CD4-positive, CD25-positive, alpha-beta regulatory T cell (primary cell): ENCODE data around the gene PRKAR2A. TPM values are rescaled to one million over a fixed set of nuclear protein-coding genes. Genes with fewer than 3 reads are reported as not detected.
"Not testable (repeated sequence)": the region's sequence is repeated elsewhere in the genome, so short reads cannot be mapped to it uniquely, and the experiment has no call there.

Source experiments
- ATAC-seq, 2 donors: fragments of 150-1000 bp; cut with Tn5 transposase; one replicate each; pipeline ENCODE4 v1.10.0; 2021; ENCODE audit warnings: low read depth in 2 of 2, moderate number of reproducible peaks in 2 of 2, moderate library complexity in 1 of 2
- DNase-seq, 3 donors: peaks; one replicate each; pipeline versions ENCODE4 v3.0.0 to v3.0.0-alpha.2; 2012 to 2022; ENCODE audit warnings: mixed read lengths in 1 of 3
- H3K27ac ChIP-seq: one replicate; pipeline ENCODE4 v1.7.0; 2013; ENCODE audit warnings: mild to moderate bottlenecking, low read length; ENCODE audit not compliant: insufficient read depth, poor library complexity, severe bottlenecking
- H3K27me3 ChIP-seq: one replicate; pipeline ENCODE4 v1.7.0; 2013; ENCODE audit warnings: low read length; ENCODE audit not compliant: control insufficient read depth, insufficient read depth
- H3K36me3 ChIP-seq: one replicate; pipeline ENCODE4 v1.7.0; 2013; ENCODE audit warnings: mild to moderate bottlenecking, low read length, moderate library complexity; ENCODE audit not compliant: control insufficient read depth, insufficient read depth
- H3K4me1 ChIP-seq: 2 replicates; pipeline ENCODE4 v1.7.0; 2013; ENCODE audit warnings: mild to moderate bottlenecking, low read length; ENCODE audit not compliant: insufficient read depth, control insufficient read depth, poor library complexity, severe bottlenecking
- H3K4me3 ChIP-seq: one replicate; pipeline ENCODE4 v1.7.0; 2013; ENCODE audit warnings: low read depth, mild to moderate bottlenecking, low read length, moderate library complexity
- H3K9me3 ChIP-seq, 2 experiments: 1 replicate in 1 of 2; 2 replicates in 1 of 2; pipeline ENCODE4 v1.7.0; 2013; ENCODE audit warnings: low read length in 2 of 2, mild to moderate bottlenecking in 1 of 2, moderate library complexity in 1 of 2; ENCODE audit not compliant: control insufficient read depth in 2 of 2
- H3K27ac Mint-ChIP-seq, 3 donors: one replicate each; pipeline ENCODE4 v1.8.0; 2020 to 2022; ENCODE audit warnings: mild to moderate bottlenecking in 3 of 3, mixed read lengths in 3 of 3, moderate library complexity in 2 of 3
- H3K27me3 Mint-ChIP-seq: one replicate; pipeline ENCODE4 v1.8.0; 2022; ENCODE audit warnings: mild to moderate bottlenecking, mixed read lengths
- H3K36me3 Mint-ChIP-seq: one replicate; pipeline ENCODE4 v1.8.0; 2020; ENCODE audit warnings: mixed read lengths
- H3K4me1 Mint-ChIP-seq, 4 donors: one replicate each; pipeline ENCODE4 v1.8.0; 2020 to 2022; ENCODE audit warnings: mixed read lengths in 4 of 4, mild to moderate bottlenecking in 1 of 4
- H3K4me3 Mint-ChIP-seq, 4 donors: one replicate each; pipeline ENCODE4 v1.8.0; 2020 to 2022; ENCODE audit warnings: mild to moderate bottlenecking in 4 of 4, mixed read lengths in 4 of 4, moderate library complexity in 3 of 4
- H3K9me3 Mint-ChIP-seq, 7 donors: one replicate each; pipeline ENCODE4 v1.8.0; 2020 to 2022; ENCODE audit warnings: mixed read lengths in 7 of 7, mild to moderate bottlenecking in 3 of 7, moderate library complexity in 2 of 7
- polyA plus RNA-seq, 4 donors: library from polyadenylated mRNA; unstranded; fragments of 300-500 nt; fragmentation: Illumina TruSeq; gene quantifications; one replicate each; pipeline ENCODE4 v1.2.3, GENCODE V29; 2021
- total RNA-seq: library from RNA; stranded (reverse); gene quantifications from one replicate; pipeline ENCODE4 v1.2.3, GENCODE V29; 2022

Gene PRKAR2A
- total and polyA plus RNA-seq, 5 donors from 2014 or later: 13.4 to 29.3 (median 14.3) TPM

DNA sequence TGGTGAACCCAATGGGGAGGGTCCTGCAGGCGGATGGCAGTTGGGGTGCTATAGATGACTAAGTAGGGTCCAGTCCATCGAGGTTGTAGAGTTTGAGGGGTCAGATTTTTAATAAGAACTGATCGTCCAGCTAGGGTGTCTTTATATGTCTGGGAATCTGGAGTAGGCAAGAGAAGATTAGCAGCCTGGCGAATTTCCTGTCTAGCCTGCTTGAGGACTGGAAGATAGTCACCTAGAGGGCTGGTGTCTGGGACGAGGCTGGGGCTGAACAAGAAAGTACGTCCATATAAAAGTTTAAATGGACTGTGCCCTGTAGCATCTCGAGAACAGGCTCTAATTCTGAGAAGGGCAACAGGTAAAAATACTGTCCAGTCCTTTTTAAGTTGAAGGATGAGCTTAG lies 123.9 kb downstream of the PRKAR2A start:
- Histone ChIP-seq H3K9me3 (no peaks in the 10 kb centered on the region), H3K27ac (no peak overlapping the region), H3K4me1 (no peaks in the 10 kb centered on the region), H3K36me3 (no peaks in the 10 kb centered on the region), H3K27me3 (no peaks in the 10 kb centered on the region), H3K4me3 (no peak overlapping the region)
- Mint-ChIP-seq H3K9me3 (peaks cover 0 to 4% (median 0%) of the 10 kb centered on the region in 7 donors), H3K4me1 (no peaks in the 10 kb centered on the region), H3K27ac (peak overlapping the region in 1 of 3 donors; percentile 29), H3K36me3 (no peaks in the 10 kb centered on the region), H3K4me3 (no peak overlapping the region), H3K27me3 (peaks cover 8% of the 10 kb centered on the region)
- DNase-seq (no peak), ATAC-seq (no peak)

DNA sequence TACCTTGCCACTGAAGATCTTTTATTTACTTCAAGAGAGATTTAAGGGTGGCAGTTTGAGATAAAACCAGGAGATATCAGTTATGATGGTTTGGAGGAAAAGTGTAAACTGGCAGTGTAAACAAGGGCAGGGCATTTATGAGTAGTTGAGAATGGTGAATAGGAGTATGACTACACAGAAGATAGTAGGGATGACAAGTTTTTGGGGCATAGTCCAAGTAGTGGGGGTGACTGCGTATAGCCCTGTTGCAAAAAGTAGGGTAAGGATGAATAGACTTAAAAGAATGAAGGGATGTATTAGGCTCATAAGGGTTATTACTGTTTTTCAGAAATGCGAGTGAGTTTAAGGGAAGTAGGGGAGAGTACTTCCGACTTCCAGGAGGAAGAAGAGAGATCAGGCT lies 124.4 kb downstream of the PRKAR2A start:
- H3K27me3 ChIP-seq, H3K36me3 Mint-ChIP-seq, H3K4me1 ChIP-seq, ATAC-seq, H3K9me3 Mint-ChIP-seq, H3K4me3 Mint-ChIP-seq, DNase-seq, H3K27ac ChIP-seq, H3K9me3 ChIP-seq, H3K27me3 Mint-ChIP-seq, H3K4me1 Mint-ChIP-seq, H3K4me3 ChIP-seq, H3K36me3 ChIP-seq: not testable (repeated sequence)
- H3K27ac Mint-ChIP-seq: peak overlapping the region in 1 of 3 donors; percentile 29

DNA sequence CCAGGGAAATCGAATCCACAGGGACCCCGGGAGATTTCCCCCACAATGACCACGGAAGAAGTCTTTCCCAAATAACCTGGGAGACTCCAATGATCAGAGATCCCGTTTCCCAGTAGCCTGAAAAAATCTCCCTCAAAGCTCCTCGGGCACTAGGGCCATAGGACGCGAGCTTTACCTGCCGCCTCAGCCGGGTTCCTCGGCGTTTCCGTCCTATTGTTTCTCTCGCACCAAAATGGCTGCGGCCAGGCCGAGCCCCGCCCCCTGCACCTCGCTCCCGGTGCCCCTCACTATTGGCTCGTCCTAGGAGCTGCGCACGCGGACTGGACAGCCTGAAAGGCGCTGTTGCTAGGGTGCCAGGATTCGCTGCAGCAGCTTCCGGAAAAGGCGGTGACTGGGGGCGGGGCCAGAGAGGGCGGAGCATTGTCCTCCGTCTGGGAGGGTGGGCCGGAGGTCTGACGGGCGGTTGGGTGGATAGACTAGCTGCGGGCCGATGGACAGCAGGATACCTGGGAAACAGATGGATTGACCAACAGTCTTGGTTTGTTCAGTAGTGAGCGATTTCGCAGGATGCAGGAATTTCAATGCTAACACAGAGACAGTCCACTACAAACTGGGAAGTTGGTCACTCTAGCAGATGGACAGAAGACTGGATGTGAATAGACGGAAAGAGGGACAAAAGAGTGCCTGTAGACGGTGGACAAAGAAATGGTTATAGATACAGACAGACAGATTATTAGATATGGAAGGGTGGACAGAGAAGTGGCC lies 130.5 kb downstream of the PRKAR2A start, which contains the start of gene IP6K2:
TSS of gene IP6K2 (minus strand) at position 240 of the 765 bp plus-strand sequence. CDS start 21,930 bp downstream, outside the sequence.
- H3K9me3 ChIP-seq: no peaks in the 10 kb centered on the region
- peaks cover 35% of the 10 kb centered on the region for H3K4me1 ChIP-seq
- H3K36me3 Mint-ChIP-seq: peaks cover 5% of the 10 kb centered on the region
- peaks cover 11% of the 10 kb centered on the region for H3K27me3 Mint-ChIP-seq
- H3K4me1 Mint-ChIP-seq: peaks cover 10 to 47% (median 23%) of the 10 kb centered on the region in 4 donors
- H3K36me3 ChIP-seq: peaks cover 4% of the 10 kb centered on the region
- no peaks in the 10 kb centered on the region for H3K27me3 ChIP-seq
- peak within 1 kb of the TSS; percentile 86 to 100 (median 98) for H3K4me3 Mint-ChIP-seq
- ATAC-seq (peak; percentile 99), DNase-seq (peak; percentile 97 to 98 (median 97))
- H3K27ac Mint-ChIP-seq: peak within 1 kb of the TSS; percentile 93 to 99 (median 98)
- H3K4me3 ChIP-seq: peak within 1 kb of the TSS; percentile 96
- peaks cover 0 to 2% (median 0%) of the 10 kb centered on the region in 7 donors for H3K9me3 Mint-ChIP-seq
- peak within 1 kb of the TSS; percentile 77 for H3K27ac ChIP-seq

DNA sequence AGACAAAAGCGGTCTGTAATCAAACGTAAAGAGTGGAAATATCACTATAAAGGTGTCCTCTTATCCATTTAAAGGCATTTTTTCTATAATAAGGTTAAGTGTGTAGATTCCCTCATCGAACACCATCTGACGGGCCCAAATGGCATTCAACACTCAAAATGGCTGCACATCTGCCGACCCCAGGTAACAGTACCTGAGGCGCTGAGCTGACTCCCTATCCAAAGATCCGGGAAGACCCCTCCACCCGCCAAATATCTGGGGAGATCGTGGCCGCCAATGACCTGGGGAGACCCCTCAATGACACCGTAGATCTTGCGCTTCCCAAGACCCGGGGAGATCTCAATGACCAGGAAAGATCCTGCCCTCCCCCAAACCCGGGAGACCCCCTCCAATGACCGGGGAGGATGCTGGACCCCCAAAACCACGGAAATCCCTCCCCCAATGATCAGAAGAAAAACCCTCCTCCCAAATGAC lies 131.1 kb downstream of the PRKAR2A start:
- peaks cover 0 to 2% (median 0%) of the 10 kb centered on the region in 7 donors for H3K9me3 Mint-ChIP-seq
- DNase-seq (peak; percentile 11 to 56 (median 41)), ATAC-seq (no peak)
- peak overlapping the region; percentile 77 for H3K27ac ChIP-seq
- peak overlapping the region; percentile 93 to 99 (median 98) for H3K27ac Mint-ChIP-seq
- H3K4me1 ChIP-seq: peaks cover 35% of the 10 kb centered on the region
- H3K36me3 Mint-ChIP-seq: peaks cover 9% of the 10 kb centered on the region
- H3K27me3 ChIP-seq: no peaks in the 10 kb centered on the region
- peak overlapping the region; percentile 96 for H3K4me3 ChIP-seq
- peaks cover 10 to 52% (median 26%) of the 10 kb centered on the region in 4 donors for H3K4me1 Mint-ChIP-seq
- peaks cover 11% of the 10 kb centered on the region for H3K27me3 Mint-ChIP-seq
- H3K4me3 Mint-ChIP-seq: peak overlapping the region; percentile 86 to 100 (median 98)
- H3K9me3 ChIP-seq: no peaks in the 10 kb centered on the region
- H3K36me3 ChIP-seq: peaks cover 10% of the 10 kb centered on the region

DNA sequence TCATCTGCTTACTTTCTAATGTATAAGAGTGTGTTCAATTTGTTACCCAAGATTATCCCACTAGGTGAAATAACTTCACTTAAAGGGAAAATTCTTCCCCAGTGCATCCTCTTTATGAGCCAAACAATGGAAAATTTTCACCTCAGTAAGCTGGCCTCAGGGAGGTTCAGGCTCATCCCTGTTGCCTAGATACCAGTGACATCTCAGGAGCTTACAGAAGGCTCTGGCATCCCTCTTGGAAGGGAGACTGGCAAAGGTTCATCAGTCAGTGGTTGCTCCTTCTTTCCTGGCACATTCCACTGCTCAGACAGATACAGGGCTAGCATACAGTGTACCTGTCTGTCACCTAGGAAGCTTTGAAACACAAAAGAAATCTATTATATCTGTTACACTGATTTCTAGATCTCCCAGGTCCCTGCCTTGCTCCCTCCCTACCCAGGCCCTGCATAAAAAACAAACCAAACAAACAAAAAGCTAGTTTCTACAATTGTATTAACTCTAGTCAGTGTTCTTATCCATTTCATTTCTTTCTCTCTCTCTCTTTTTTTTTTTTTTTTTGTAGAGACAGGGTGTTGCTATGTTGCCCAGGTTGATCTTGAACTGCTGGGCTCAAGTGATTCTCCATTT lies 132.4 kb downstream of the PRKAR2A start:
- H3K27me3 ChIP-seq: no peaks in the 10 kb centered on the region
- peaks cover 20% of the 10 kb centered on the region for H3K36me3 ChIP-seq
- H3K9me3 ChIP-seq: no peaks in the 10 kb centered on the region
- Mint-ChIP-seq H3K27ac (peak overlapping the region in 2 of 3 donors; percentile 78 to 98), H3K27me3 (peaks cover 7% of the 10 kb centered on the region), H3K36me3 (peaks cover 9% of the 10 kb centered on the region), H3K4me3 (peak overlapping the region; percentile 86 to 100 (median 98)), H3K9me3 (peaks cover 0 to 2% (median 0%) of the 10 kb centered on the region in 7 donors), H3K4me1 (peaks cover 10 to 64% (median 32%) of the 10 kb centered on the region in 4 donors)
- peaks cover 35% of the 10 kb centered on the region for H3K4me1 ChIP-seq
- peak overlapping the region; percentile 30 for H3K27ac ChIP-seq
- peak overlapping the region; percentile 96 for H3K4me3 ChIP-seq
- ATAC-seq: no peak
- no peak for DNase-seq

DNA sequence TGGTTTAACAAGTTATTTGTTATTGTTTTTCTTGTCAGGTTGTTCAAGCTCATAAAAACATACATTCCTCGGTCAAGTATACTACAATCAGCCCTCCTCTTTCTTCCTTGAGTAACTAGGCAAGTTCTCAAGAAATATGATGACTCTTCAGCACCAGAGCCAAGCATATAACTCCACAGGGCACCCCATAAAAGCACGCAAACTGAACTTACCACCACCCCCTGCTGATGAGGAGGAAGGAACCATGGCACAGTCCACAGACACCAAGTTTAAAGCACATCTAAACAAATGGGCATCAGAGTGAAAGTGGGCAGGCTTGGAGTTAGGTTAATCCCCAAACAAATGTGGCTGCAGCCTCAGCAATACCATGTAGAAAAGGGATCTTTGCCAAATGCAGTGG lies 135.9 kb downstream of the PRKAR2A start:
- Mint-ChIP-seq H3K36me3 (peaks cover 9% of the 10 kb centered on the region), H3K9me3 (no peaks in the 10 kb centered on the region), H3K4me1 (peaks cover 15 to 79% (median 45%) of the 10 kb centered on the region in 4 donors), H3K27ac (peak overlapping the region; percentile 42 to 83 (median 78)), H3K4me3 (peak overlapping the region in 3 of 4 donors; percentile 9 to 45 (median 30)), H3K27me3 (no peaks in the 10 kb centered on the region)
- H3K27ac ChIP-seq: no peak overlapping the region
- peaks cover 44% of the 10 kb centered on the region for H3K36me3 ChIP-seq
- no peaks in the 10 kb centered on the region for H3K27me3 ChIP-seq
- ATAC-seq (no peak), DNase-seq (no peak)
- H3K9me3 ChIP-seq: no peaks in the 10 kb centered on the region
- H3K4me3 ChIP-seq: no peak overlapping the region
- peaks cover 50% of the 10 kb centered on the region for H3K4me1 ChIP-seq

DNA sequence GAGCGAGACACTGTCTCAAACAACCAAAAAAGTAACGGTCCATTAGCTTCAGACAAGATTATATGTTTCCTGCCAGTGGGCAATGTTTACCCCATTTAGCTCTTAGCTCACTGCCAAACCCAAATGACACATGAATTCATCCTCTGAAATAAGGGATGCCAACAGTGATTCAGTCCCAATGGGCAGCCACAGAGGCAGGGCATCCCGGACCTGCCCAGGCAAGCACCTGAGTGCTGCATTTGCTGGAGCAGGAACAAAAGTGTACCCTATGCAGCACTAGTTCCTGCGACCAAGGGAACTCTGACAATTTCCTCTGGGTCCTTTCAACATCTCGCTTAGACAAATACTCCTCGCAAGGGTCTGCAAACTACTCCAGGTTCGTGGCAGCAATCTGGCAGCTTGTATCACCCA lies 138.6 kb downstream of the PRKAR2A start:
- no peak for ATAC-seq
- Mint-ChIP-seq H3K9me3 (no peaks in the 10 kb centered on the region), H3K4me3 (peak overlapping the region in 2 of 4 donors; percentile 18 to 50), H3K27me3 (no peaks in the 10 kb centered on the region), H3K36me3 (peaks cover 10% of the 10 kb centered on the region), H3K27ac (peak overlapping the region; percentile 48 to 76 (median 54)), H3K4me1 (peaks cover 5 to 67% (median 42%) of the 10 kb centered on the region in 4 donors)
- Histone ChIP-seq H3K9me3 (no peaks in the 10 kb centered on the region), H3K27ac (no peak overlapping the region), H3K36me3 (peaks cover 48% of the 10 kb centered on the region), H3K4me3 (no peak overlapping the region), H3K4me1 (peaks cover 27% of the 10 kb centered on the region), H3K27me3 (no peaks in the 10 kb centered on the region)
- DNase-seq: no peak
